Measurements from ENCODE around the gene IL12A. TPM values are rescaled to one million over a fixed set of nuclear protein-coding genes. Genes with fewer than 3 reads are reported as not detected.

The IL12A gene
- total and polyA plus RNA-seq, 3 donors from 2014 or later, result 0.56 to 1.3 (median 0.57) TPM

DNA sequence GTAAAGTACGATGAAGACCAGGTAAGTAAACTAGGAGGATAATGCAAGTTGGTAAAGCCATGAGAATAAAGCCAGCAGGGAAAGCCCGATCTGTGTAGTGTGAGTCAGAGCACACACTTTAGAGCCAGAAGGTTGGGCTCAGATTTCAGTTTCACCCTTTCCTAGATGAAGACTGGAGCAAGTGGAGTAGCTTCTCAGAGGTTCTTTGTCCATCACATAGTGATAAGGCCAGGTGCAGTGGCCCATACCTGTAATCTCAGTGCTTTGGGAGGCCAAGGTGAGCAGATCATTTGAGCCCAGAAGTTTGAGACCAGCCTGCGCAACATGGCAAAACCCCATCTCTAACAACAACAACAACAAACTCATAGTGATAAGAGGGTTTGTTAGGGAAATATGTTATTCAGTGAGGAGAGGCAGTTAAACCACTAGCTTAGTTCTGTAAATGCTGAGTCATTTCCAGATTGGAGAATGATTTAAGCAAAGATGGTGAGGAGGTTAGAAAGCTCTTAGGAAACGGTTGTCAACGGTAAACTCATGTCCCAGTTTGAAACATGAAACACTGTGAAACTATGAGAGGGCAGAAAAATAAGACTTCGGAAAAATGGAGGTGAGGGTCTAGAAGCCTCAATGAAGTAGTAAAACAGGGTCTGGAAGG is 39.0 kb downstream of the IL12A start:
- H3K36me3 ChIP-seq (ENCODE audit: low read depth, missing control alignments), result no peaks in the 10 kb centered on the region
- WGBS, 2 donors, result 76 to 80% methylated on average over 6 of the region's 6 CpGs
- no peaks in the 10 kb centered on the region for H3K4me1 ChIP-seq
- DNase-seq, result no peak
- H3K27ac ChIP-seq, result no peak overlapping the region
- no peak overlapping the region for H3K4me3 ChIP-seq
- no peaks in the 10 kb centered on the region for H3K9me3 ChIP-seq
- intact Hi-C loops (cut with DNase I; ENCODE audit: low total_unique reads), result no loop called here
- TF ChIP-seq CTCF (IDR thresholded peaks at IDR 0.05) (no peak), POLR2A (IDR thresholded peaks at IDR 0.05) (no peak)
- H3K27me3 ChIP-seq, result no peaks in the 10 kb centered on the region

DNA sequence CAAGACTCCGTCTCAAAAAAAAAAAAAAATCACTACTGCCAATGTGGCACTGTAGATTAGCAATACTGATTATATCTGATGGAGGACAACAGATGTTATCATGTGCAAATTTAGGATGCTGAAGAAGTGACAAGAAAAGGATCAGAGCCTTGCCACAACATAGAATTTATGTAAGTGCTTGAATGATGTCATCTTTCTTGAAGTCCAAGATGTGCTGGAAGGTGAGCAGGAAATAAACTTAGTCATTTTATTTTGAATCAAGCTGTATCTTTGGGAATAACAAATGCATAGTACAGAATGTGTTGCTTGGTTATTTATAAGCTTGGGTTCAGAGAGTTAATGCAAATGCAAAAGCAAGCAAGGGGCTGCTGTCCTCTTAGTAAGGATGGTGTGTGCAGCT is 47.1 kb downstream of the IL12A start:
- intact Hi-C loops (cut with DNase I; ENCODE audit: low total_unique reads), result no loop called here
- no peak overlapping the region for H3K27ac ChIP-seq
- no peaks in the 10 kb centered on the region for H3K9me3 ChIP-seq
- no peaks in the 10 kb centered on the region for H3K36me3 ChIP-seq (ENCODE audit: low read depth, missing control alignments)
- no peak for DNase-seq
- no peak overlapping the region for H3K4me3 ChIP-seq
- 100% methylated on average over 1 of the region's 1 CpG for WGBS, 2 donors
- no peaks in the 10 kb centered on the region for H3K27me3 ChIP-seq
- TF ChIP-seq CTCF (IDR thresholded peaks at IDR 0.05), result no peak
- TF ChIP-seq POLR2A (IDR thresholded peaks at IDR 0.05), result no peak
- H3K4me1 ChIP-seq, result peaks cover 7% of the 10 kb centered on the region

- peak; percentile 35 for DNase-seq
- intact Hi-C loops (cut with DNase I; ENCODE audit: low total_unique reads), result no loop called here
- TF ChIP-seq POLR2A (IDR thresholded peaks at IDR 0.05) (no peak), CTCF (IDR thresholded peaks at IDR 0.05) (no peak)
- Histone ChIP-seq H3K36me3 (ENCODE audit: low read depth, missing control alignments) (no peaks in the 10 kb centered on the region), H3K9me3 (no peaks in the 10 kb centered on the region), H3K4me1 (peaks cover 7% of the 10 kb centered on the region), H3K4me3 (peak overlapping the region in 1 of 2 donors; percentile 41), H3K27me3 (no peaks in the 10 kb centered on the region), H3K27ac (no peak overlapping the region)
- WGBS, 2 donors, result 1 to 4% methylated on average over 11 to 35 of the region's 36 CpGs
Observed at GRCh38 chr3:160038862-160039562, 50.4 kb downstream of the IL12A start.

- H3K4me1 ChIP-seq, result peaks cover 7% of the 10 kb centered on the region
- no peak for DNase-seq
- H3K27me3 ChIP-seq, result no peaks in the 10 kb centered on the region
- TF ChIP-seq CTCF (IDR thresholded peaks at IDR 0.05) (no peak), POLR2A (IDR thresholded peaks at IDR 0.05) (no peak)
- 80 to 86% methylated on average over 3 of the region's 3 CpGs for WGBS, 2 donors
- H3K9me3 ChIP-seq, result no peaks in the 10 kb centered on the region
- intact Hi-C loops (cut with DNase I; ENCODE audit: low total_unique reads), result no loop called here
- no peaks in the 10 kb centered on the region for H3K36me3 ChIP-seq (ENCODE audit: low read depth, missing control alignments)
- no peak overlapping the region for H3K4me3 ChIP-seq
- no peak overlapping the region for H3K27ac ChIP-seq
Observed at GRCh38 chr3:160040181-160040580, 51.5 kb downstream of the IL12A start.

Measured in testis (tissue), 3 donors.